ENCODE measurements around the gene PPP6R1. TPM values are rescaled to one million over a fixed set of nuclear protein-coding genes. Genes with fewer than 3 reads are reported as not detected.

PPP6R1 gene
- total and polyA plus RNA-seq, 2 donors = 36.0 to 48.5 TPM

DNA sequence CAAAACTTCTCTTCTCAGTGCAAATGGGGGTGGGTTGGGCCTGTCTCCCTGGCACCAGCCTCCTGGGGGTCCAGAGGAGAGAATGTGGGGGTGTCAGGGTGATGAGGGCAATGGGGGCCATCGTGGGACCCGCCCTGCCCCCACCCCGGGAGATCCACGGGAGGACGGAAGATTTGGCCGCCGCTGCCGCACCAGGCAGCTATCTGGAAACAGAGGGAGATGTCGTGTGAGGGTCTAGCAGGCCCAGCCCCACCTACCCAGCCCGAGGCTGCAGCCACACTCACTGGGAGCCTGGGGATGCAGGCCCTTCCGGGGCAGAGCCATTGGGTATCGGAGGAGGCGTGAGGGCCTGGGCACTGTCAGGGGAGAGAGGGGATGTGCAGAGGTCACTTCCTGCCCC, 28.5 kb downstream of the PPP6R1 start:
- Histone ChIP-seq H3K9me3 (ENCODE audit: control insufficient read depth in 2 of 2, insufficient read depth in 1 of 2, low read length in 1 of 2) (no peaks in the 10 kb centered on the region), H3K36me3 (ENCODE audit: control insufficient read depth in 2 of 2, insufficient read depth in 2 of 2, low read length in 1 of 2) (peaks cover 80 to 88% of the 10 kb centered on the region in 2 donors), H3K27ac (ENCODE audit: low read depth in 1 of 2, low read length in 1 of 2) (no peak overlapping the region), H3K27me3 (ENCODE audit: control insufficient read depth in 2 of 2, insufficient read depth in 1 of 2, low read length in 1 of 2) (no peaks in the 10 kb centered on the region), H3K4me1 (ENCODE audit: control insufficient read depth in 2 of 2, insufficient read depth in 2 of 2, low read length in 2 of 2) (no peaks in the 10 kb centered on the region), H3K4me3 (ENCODE audit: low read length in 2 of 2) (no peak overlapping the region)
- 93% methylated on average over 13 of the region's 13 CpGs for WGBS
- DNase-seq (ENCODE audit: low read depth in 6 of 9, low spot score in 9 of 9) = no peak

DNA sequence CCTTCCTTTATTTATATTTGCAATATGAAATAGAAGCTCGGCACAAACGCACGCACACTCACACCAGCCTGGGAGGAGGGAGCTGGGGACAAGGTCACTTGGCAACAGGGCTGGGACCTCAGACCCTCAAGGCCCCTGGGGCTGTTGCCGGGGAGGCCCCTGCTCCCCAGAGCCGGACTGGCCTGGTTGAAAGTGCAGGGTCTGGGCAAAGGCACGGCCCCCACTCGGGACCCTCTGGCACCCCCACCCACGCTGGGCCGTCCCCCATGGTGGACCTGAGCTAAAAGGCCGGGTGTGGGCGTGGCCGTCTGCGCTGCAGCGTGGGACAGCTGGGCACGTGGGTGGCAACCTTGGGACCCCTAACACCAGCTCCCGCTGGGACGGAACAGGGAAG, 29.0 kb downstream of the PPP6R1 start:
- no peak for DNase-seq (ENCODE audit: low read depth in 6 of 9, low spot score in 9 of 9)
- H3K4me3 ChIP-seq (ENCODE audit: low read length in 2 of 2) = no peak overlapping the region
- 97% methylated on average over 17 of the region's 17 CpGs for WGBS
- no peaks in the 10 kb centered on the region for H3K9me3 ChIP-seq (ENCODE audit: control insufficient read depth in 2 of 2, insufficient read depth in 1 of 2, low read length in 1 of 2)
- H3K27ac ChIP-seq (ENCODE audit: low read depth in 1 of 2, low read length in 1 of 2) = no peak overlapping the region
- no peaks in the 10 kb centered on the region for H3K27me3 ChIP-seq (ENCODE audit: control insufficient read depth in 2 of 2, insufficient read depth in 1 of 2, low read length in 1 of 2)
- H3K36me3 ChIP-seq (ENCODE audit: control insufficient read depth in 2 of 2, insufficient read depth in 2 of 2, low read length in 1 of 2) = peaks cover 74 to 82% of the 10 kb centered on the region in 2 donors
- no peaks in the 10 kb centered on the region for H3K4me1 ChIP-seq (ENCODE audit: control insufficient read depth in 2 of 2, insufficient read depth in 2 of 2, low read length in 2 of 2)

DNA sequence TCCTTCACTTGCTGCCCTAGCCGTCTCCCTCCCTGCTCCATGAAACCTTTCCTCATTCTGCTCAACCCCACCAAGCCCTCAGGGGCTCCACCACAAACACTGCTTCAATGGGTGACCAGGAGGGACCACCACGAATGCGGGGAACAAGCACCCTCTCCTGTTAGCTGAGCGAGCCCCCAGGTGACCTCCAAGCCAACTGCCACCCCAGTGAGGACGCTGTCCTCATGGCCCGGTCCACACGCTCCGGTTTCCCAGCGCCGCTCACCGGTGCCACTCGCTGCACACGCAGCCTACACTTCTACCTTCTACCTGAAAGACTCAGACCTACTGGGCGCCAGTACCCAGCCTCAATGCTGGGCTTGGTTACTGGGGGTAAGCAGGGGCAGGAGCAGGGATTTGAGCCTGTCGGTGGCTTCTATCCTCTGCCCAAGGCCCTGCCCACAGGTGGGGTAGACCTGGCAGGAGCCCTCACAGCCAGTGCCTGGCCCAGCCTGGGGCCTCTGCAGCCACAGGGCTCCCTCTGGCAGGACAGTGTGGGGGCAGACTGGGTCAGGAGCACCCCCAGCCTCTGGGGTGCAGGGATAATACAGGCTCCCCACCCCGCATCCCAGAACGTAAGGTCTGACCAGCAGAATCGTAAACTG, 29.6 kb downstream of the PPP6R1 start:
- no peaks in the 10 kb centered on the region for H3K9me3 ChIP-seq (ENCODE audit: control insufficient read depth in 2 of 2, insufficient read depth in 1 of 2, low read length in 1 of 2)
- H3K4me1 ChIP-seq (ENCODE audit: control insufficient read depth in 2 of 2, insufficient read depth in 2 of 2, low read length in 2 of 2) = no peaks in the 10 kb centered on the region
- WGBS = 98% methylated on average over 18 of the region's 18 CpGs
- no peaks in the 10 kb centered on the region for H3K27me3 ChIP-seq (ENCODE audit: control insufficient read depth in 2 of 2, insufficient read depth in 1 of 2, low read length in 1 of 2)
- DNase-seq (ENCODE audit: low read depth in 6 of 9, low spot score in 9 of 9) = no peak
- H3K27ac ChIP-seq (ENCODE audit: low read depth in 1 of 2, low read length in 1 of 2) = no peak overlapping the region
- no peak overlapping the region for H3K4me3 ChIP-seq (ENCODE audit: low read length in 2 of 2)
- peaks cover 71 to 80% of the 10 kb centered on the region in 2 donors for H3K36me3 ChIP-seq (ENCODE audit: control insufficient read depth in 2 of 2, insufficient read depth in 2 of 2, low read length in 1 of 2)

DNA sequence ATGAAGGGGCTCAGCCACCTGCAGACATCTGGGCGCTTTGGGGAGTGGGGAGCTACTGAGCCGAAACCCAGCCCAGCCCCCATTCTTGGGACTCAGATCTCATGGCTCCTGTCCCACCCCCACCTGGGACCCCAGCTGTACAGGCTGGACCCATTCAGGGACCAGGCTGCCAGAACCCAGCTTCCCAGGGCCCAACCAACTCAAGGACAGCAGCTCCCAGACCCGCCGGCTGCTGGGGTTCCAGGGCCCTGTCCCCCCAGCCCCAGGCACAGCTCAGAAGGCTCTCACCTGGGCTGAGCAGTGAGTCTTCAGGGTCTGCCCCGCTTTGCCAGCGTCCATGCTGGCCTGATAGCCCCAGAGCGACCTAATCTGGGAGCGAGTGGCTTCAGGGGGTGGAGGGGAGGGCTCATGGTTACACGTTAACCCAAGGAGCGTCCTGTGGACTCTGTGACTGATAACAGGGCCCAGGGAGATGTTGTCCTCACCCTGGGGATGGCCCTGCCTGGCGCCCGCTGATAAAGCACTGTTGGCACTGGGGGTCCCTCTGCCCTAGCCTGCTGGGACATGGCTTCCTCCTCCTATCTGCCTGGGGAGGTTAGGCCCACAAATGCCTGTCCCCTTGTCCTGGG, 30.3 kb downstream of the PPP6R1 start, which contains the start of gene TMEM86B:
Gene TMEM86B, minus strand, starts transcription at position 361 of the 629 bp plus-strand sequence. Its CDS starts 22 bp downstream, at position 339.
- H3K27me3 ChIP-seq (ENCODE audit: control insufficient read depth in 2 of 2, insufficient read depth in 1 of 2, low read length in 1 of 2) = no peaks in the 10 kb centered on the region
- H3K4me3 ChIP-seq (ENCODE audit: low read length in 2 of 2) = no peak within 1 kb of the TSS
- H3K27ac ChIP-seq (ENCODE audit: low read depth in 1 of 2, low read length in 1 of 2) = no peak within 1 kb of the TSS
- H3K4me1 ChIP-seq (ENCODE audit: control insufficient read depth in 2 of 2, insufficient read depth in 2 of 2, low read length in 2 of 2) = no peaks in the 10 kb centered on the region
- WGBS = 97% methylated on average over 12 of the region's 12 CpGs
- peaks cover 74 to 77% of the 10 kb centered on the region in 2 donors for H3K36me3 ChIP-seq (ENCODE audit: control insufficient read depth in 2 of 2, insufficient read depth in 2 of 2, low read length in 1 of 2)
- no peaks in the 10 kb centered on the region for H3K9me3 ChIP-seq (ENCODE audit: control insufficient read depth in 2 of 2, insufficient read depth in 1 of 2, low read length in 1 of 2)
- no peak for DNase-seq (ENCODE audit: low read depth in 6 of 9, low spot score in 9 of 9)

DNA sequence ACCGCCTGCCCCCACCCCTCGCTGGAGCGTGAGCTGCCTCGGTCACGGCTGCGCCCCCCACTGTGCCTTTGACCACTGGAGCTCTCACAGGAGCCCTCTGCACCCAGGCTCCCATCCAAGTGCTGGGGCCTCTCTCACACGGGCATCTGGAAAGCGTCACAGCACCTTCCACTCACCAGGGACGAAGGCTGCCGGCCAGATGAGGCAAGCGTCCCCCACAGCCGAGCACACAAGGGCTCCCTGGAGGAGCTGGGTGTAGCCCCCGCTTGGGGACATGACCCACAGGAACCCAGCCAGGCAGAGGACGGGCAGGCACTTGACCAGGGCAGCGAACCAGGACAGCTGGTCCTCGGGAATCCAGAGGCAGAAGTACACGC, 30.8 kb downstream of the PPP6R1 start:
- no peak overlapping the region for H3K27ac ChIP-seq (ENCODE audit: low read depth in 1 of 2, low read length in 1 of 2)
- H3K4me3 ChIP-seq (ENCODE audit: low read length in 2 of 2) = no peak overlapping the region
- H3K4me1 ChIP-seq (ENCODE audit: control insufficient read depth in 2 of 2, insufficient read depth in 2 of 2, low read length in 2 of 2) = no peaks in the 10 kb centered on the region
- WGBS = 91% methylated on average over 17 of the region's 17 CpGs
- H3K27me3 ChIP-seq (ENCODE audit: control insufficient read depth in 2 of 2, insufficient read depth in 1 of 2, low read length in 1 of 2) = no peaks in the 10 kb centered on the region
- DNase-seq (ENCODE audit: low read depth in 6 of 9, low spot score in 9 of 9) = no peak
- peaks cover 73 to 74% of the 10 kb centered on the region in 2 donors for H3K36me3 ChIP-seq (ENCODE audit: control insufficient read depth in 2 of 2, insufficient read depth in 2 of 2, low read length in 1 of 2)
- H3K9me3 ChIP-seq (ENCODE audit: control insufficient read depth in 2 of 2, insufficient read depth in 1 of 2, low read length in 1 of 2) = no peaks in the 10 kb centered on the region

DNA sequence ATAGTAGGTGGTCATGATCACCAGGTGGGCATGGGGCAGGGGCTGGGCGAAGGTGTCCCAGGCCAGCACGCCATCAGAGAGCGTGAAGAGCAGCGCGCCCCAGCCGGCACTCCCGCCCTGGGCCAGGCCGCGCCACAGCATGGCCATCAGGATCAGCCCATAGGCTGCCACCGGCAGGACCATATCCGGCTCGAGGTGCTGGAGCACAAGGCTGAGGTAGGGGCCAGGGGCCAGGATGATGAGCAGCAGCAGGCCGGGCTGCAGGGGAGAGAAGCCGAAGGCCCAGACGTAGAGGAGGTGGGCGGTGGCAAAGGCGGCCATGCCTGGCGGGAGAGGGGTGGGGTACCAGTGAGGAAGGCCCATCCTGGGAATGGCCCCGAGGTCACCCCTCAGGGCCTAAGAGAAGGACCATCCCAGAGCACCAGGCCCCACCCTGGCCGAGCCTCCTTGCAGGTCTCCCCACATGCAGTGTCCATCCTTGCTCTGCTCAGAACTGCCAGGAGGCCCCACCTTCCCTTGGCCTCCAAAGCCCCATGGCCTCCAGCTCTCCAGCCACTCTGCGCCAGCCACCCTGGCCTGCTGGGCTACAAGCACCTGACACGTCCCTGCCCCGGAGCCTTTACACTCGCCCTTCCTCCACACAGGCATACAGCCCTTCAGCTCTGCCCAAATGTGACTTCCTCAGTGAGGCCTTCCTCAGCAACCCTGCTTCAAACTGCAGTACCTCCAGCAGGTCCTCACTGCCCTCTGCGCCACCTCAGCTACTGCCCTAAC, 31.4 kb downstream of the PPP6R1 start:
- H3K27ac ChIP-seq (ENCODE audit: low read depth in 1 of 2, low read length in 1 of 2) = no peak overlapping the region
- H3K4me3 ChIP-seq (ENCODE audit: low read length in 2 of 2) = no peak overlapping the region
- H3K9me3 ChIP-seq (ENCODE audit: control insufficient read depth in 2 of 2, insufficient read depth in 1 of 2, low read length in 1 of 2) = no peaks in the 10 kb centered on the region
- DNase-seq (ENCODE audit: low read depth in 6 of 9, low spot score in 9 of 9) = no peak
- no peaks in the 10 kb centered on the region for H3K4me1 ChIP-seq (ENCODE audit: control insufficient read depth in 2 of 2, insufficient read depth in 2 of 2, low read length in 2 of 2)
- 95% methylated on average over 25 of the region's 25 CpGs for WGBS
- H3K27me3 ChIP-seq (ENCODE audit: control insufficient read depth in 2 of 2, insufficient read depth in 1 of 2, low read length in 1 of 2) = no peaks in the 10 kb centered on the region
- H3K36me3 ChIP-seq (ENCODE audit: control insufficient read depth in 2 of 2, insufficient read depth in 2 of 2, low read length in 1 of 2) = peaks cover 67 to 69% of the 10 kb centered on the region in 2 donors

DNA sequence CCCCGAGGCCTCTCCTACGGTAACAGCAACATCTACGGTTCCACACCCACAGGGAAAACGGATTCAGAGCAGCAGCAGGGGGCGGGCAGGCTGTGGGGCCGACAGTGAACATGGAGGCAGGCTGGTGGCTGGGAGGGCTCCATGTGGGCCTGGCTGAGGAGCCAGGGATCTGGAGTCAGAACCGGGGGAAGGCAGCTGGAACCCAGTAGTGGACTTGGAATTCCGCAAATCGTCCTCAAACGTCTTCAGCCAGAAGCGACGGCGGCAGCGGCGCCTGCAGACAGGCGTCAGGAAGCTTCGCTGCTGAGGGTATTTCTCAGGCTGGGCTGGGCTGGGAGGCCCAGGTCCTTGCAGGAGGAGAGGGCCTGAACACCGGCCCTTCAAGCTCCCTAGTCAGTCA, 32.0 kb downstream of the PPP6R1 start:
- WGBS = 95% methylated on average over 18 of the region's 18 CpGs
- H3K9me3 ChIP-seq (ENCODE audit: control insufficient read depth in 2 of 2, insufficient read depth in 1 of 2, low read length in 1 of 2) = no peaks in the 10 kb centered on the region
- no peaks in the 10 kb centered on the region for H3K4me1 ChIP-seq (ENCODE audit: control insufficient read depth in 2 of 2, insufficient read depth in 2 of 2, low read length in 2 of 2)
- H3K27ac ChIP-seq (ENCODE audit: low read depth in 1 of 2, low read length in 1 of 2) = no peak overlapping the region
- no peak for DNase-seq (ENCODE audit: low read depth in 6 of 9, low spot score in 9 of 9)
- peaks cover 60 to 62% of the 10 kb centered on the region in 2 donors for H3K36me3 ChIP-seq (ENCODE audit: control insufficient read depth in 2 of 2, insufficient read depth in 2 of 2, low read length in 1 of 2)
- H3K4me3 ChIP-seq (ENCODE audit: low read length in 2 of 2) = no peak overlapping the region
- no peaks in the 10 kb centered on the region for H3K27me3 ChIP-seq (ENCODE audit: control insufficient read depth in 2 of 2, insufficient read depth in 1 of 2, low read length in 1 of 2)

DNA sequence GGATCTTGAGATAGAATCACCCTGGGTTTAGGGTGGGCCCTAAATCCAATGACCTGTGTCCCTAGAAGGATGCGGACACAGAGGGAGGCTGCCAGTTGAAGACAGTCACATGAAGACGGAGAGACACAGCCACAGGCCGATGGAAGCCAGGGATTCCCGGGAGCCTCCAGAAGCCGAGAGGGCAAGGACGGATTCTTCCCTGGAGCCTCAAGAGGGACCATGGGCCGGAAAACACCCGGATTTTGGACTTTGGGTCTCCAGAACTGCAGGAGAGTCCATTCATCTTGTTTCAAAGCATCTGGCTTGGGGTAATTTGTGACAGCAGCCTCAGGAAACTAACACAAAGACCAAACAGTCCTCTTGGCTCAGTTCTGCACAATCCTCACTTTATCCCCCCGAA, 32.5 kb downstream of the PPP6R1 start:
- DNase-seq (ENCODE audit: low read depth in 6 of 9, low spot score in 9 of 9) = no peak
- Histone ChIP-seq H3K27ac (ENCODE audit: low read depth in 1 of 2, low read length in 1 of 2) (no peak overlapping the region), H3K36me3 (ENCODE audit: control insufficient read depth in 2 of 2, insufficient read depth in 2 of 2, low read length in 1 of 2) (peaks cover 55 to 57% of the 10 kb centered on the region in 2 donors), H3K4me3 (ENCODE audit: low read length in 2 of 2) (no peak overlapping the region), H3K27me3 (ENCODE audit: control insufficient read depth in 2 of 2, insufficient read depth in 1 of 2, low read length in 1 of 2) (no peaks in the 10 kb centered on the region), H3K4me1 (ENCODE audit: control insufficient read depth in 2 of 2, insufficient read depth in 2 of 2, low read length in 2 of 2) (no peaks in the 10 kb centered on the region), H3K9me3 (ENCODE audit: control insufficient read depth in 2 of 2, insufficient read depth in 1 of 2, low read length in 1 of 2) (no peaks in the 10 kb centered on the region)
- 85% methylated on average over 9 of the region's 9 CpGs for WGBS

DNA sequence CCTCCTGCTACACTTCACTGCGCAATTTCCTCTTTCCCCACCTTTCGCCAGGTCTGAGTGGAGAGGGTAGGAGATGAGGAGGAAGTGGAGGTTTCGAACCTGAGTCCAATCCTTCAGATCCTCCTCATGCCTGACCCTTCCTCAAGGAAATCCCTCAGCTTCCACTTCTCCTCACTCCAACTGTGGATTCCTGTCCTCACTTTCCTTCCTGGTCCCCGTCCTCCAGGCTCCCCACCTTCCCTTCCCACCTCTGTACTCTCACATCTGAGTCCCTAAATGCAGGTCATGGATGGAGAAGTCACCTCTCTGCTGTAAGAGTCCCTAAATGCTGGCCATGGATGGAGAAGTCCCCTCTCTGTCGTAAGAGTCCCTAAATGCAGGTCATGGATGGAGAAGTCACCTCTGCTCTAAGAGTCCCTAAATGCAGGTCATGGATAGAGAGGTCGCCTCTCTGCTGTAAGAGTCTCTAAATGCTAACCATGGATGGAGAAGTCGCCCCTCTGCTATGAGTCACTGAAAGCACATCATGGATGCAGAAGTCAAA, 33.3 kb downstream of the PPP6R1 start:
- no peak for DNase-seq (ENCODE audit: low read depth in 6 of 9, low spot score in 9 of 9)
- 95% methylated on average over 7 of the region's 7 CpGs for WGBS
- Histone ChIP-seq H3K36me3 (ENCODE audit: control insufficient read depth in 2 of 2, insufficient read depth in 2 of 2, low read length in 1 of 2) (peaks cover 49% of the 10 kb centered on the region in 2 donors), H3K27ac (ENCODE audit: low read depth in 1 of 2, low read length in 1 of 2) (no peak overlapping the region), H3K27me3 (ENCODE audit: control insufficient read depth in 2 of 2, insufficient read depth in 1 of 2, low read length in 1 of 2) (no peaks in the 10 kb centered on the region), H3K9me3 (ENCODE audit: control insufficient read depth in 2 of 2, insufficient read depth in 1 of 2, low read length in 1 of 2) (peaks cover 0 to 3% of the 10 kb centered on the region in 2 donors), H3K4me1 (ENCODE audit: control insufficient read depth in 2 of 2, insufficient read depth in 2 of 2, low read length in 2 of 2) (no peaks in the 10 kb centered on the region), H3K4me3 (ENCODE audit: low read length in 2 of 2) (no peak overlapping the region)

Measured in thymus (tissue), 11 donors.